Stomach (tissue), 4 donors: ENCODE results near the gene SEMA5B.

Source experiments
- EP300 ChIP-seq: sonication (generic); formaldehyde crosslinking; IDR thresholded peaks from one replicate; pipeline ENCODE4 v1.6.1; 2017; ENCODE audit warnings: antibody characterized with exemption
- POLR2A ChIP-seq, 4 donors: fragments of 450-650 bp; IDR thresholded peaks; one replicate each; pipeline ENCODE4 v1.6.1; 2016; ENCODE audit warnings: antibody characterized with exemption in 4 of 4, control low read depth in 2 of 4, mild to moderate bottlenecking in 1 of 4, moderate library complexity in 1 of 4
- TF ChIP-seq, protein P1 (sequence below), 7 experiments: fragments of 450-650 bp in 4 of 7; fragments of 200-600 bp in 3 of 7; sonication (generic) in 3 of 7; IDR thresholded peaks; one replicate each; pipeline ENCODE4 v1.5.1; 2016 to 2019; ENCODE audit warnings: antibody characterized with exemption in 7 of 7, control low read depth in 2 of 7, mild to moderate bottlenecking in 1 of 7

DNA sequence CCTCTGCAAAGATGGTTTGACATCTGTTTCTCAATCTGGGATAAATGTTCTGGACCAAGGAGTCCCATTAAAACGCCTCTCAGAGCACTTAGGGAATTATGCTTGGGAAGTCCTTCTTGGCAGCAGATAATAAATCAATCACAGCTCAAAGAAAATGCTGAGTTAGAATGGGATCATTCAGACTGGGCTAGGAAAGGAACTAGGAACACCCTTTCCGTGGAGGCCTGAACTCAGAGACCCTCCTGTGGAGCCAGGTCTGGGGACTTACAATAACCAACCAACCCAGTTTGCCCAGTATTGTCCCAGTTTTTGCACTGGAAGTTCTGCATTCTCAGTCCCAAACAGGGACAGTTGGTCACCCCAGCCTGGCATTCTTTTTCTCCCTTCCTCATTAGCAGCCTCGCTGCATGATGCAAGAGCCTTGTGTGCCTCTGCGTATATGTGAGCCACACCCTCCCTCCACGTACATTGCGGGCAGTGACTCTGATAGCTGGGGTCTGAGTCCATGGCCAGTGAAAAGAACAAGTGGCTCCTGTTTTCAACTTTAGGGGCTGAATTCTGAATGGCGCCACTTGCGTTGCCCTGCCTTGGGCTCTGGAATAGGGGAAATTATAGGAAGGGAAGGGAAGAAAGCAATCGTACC is 88.7 kb downstream of the SEMA5B start:
- TF ChIP-seq, protein P1, sequence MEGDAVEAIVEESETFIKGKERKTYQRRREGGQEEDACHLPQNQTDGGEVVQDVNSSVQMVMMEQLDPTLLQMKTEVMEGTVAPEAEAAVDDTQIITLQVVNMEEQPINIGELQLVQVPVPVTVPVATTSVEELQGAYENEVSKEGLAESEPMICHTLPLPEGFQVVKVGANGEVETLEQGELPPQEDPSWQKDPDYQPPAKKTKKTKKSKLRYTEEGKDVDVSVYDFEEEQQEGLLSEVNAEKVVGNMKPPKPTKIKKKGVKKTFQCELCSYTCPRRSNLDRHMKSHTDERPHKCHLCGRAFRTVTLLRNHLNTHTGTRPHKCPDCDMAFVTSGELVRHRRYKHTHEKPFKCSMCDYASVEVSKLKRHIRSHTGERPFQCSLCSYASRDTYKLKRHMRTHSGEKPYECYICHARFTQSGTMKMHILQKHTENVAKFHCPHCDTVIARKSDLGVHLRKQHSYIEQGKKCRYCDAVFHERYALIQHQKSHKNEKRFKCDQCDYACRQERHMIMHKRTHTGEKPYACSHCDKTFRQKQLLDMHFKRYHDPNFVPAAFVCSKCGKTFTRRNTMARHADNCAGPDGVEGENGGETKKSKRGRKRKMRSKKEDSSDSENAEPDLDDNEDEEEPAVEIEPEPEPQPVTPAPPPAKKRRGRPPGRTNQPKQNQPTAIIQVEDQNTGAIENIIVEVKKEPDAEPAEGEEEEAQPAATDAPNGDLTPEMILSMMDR (IDR thresholded peaks at IDR 0.05) = no peak
- TF ChIP-seq EP300 (no peak), POLR2A (IDR thresholded peaks at IDR 0.05) (no peak)
